H9 (cell line): Measurements from ENCODE around the gene SOX11. TPM values are rescaled to one million over a fixed set of nuclear protein-coding genes. Genes with fewer than 3 reads are reported as not detected.
A peak's percentile ranks its signal among the peaks of the same experiment; 100 is the strongest.

ENCODE experiments used
- DNase-seq: peaks from one replicate; pipeline ENCODE4 v3.0.0-alpha.2; 2017
- H2AFZ ChIP-seq: one replicate; pipeline ENCODE4 v1.6.1; 2013; ENCODE audit warnings: mild to moderate bottlenecking, low read length, control low read depth, moderate library complexity
- H2AK5ac ChIP-seq: 2 replicates; pipeline ENCODE4 v1.6.1; 2013; ENCODE audit warnings: low read length, control low read depth, mixed read lengths; ENCODE audit not compliant: insufficient read length
- H2BK120ac ChIP-seq: one replicate; pipeline ENCODE4 v1.6.1; 2013; ENCODE audit warnings: low read depth, mild to moderate bottlenecking, low read length, control low read depth, inconsistent platforms; ENCODE audit not compliant: poor library complexity, severe bottlenecking
- H2BK12ac ChIP-seq: 2 replicates; pipeline ENCODE4 v1.6.1; 2013; ENCODE audit warnings: low read length, control low read depth, mixed read lengths, low read depth; ENCODE audit not compliant: insufficient read length
- H2BK15ac ChIP-seq: 2 replicates; pipeline ENCODE4 v1.6.1; 2013; ENCODE audit warnings: low read depth, low read length, control low read depth
- H2BK20ac ChIP-seq: one replicate; pipeline ENCODE4 v1.6.1; 2013; ENCODE audit warnings: low read depth, mild to moderate bottlenecking, low read length, control low read depth, inconsistent platforms; ENCODE audit not compliant: poor library complexity, severe bottlenecking
- H2BK5ac ChIP-seq: 2 replicates; pipeline ENCODE4 v1.6.1; 2013; ENCODE audit warnings: low read length, control low read depth, mixed read lengths; ENCODE audit not compliant: insufficient read length
- H3K14ac ChIP-seq: 2 replicates; pipeline ENCODE4 v1.6.1; 2013; ENCODE audit warnings: low read length, control low read depth; ENCODE audit not compliant: insufficient read depth
- H3K18ac ChIP-seq: 2 replicates; pipeline ENCODE4 v1.6.1; 2013; ENCODE audit warnings: low read depth, mild to moderate bottlenecking, mixed read lengths, low read length, control low read depth; ENCODE audit not compliant: insufficient read length
- H3K23ac ChIP-seq: 2 replicates; pipeline ENCODE4 v1.6.1; 2013; ENCODE audit warnings: low read length, control low read depth, mixed read lengths, low read depth; ENCODE audit not compliant: insufficient read length
- H3K23me2 ChIP-seq: 2 replicates; pipeline ENCODE4 v1.6.1; 2013; ENCODE audit warnings: low read depth, mild to moderate bottlenecking, mixed read lengths, low read length, control low read depth; ENCODE audit not compliant: insufficient read length, poor library complexity, severe bottlenecking
- H3K27ac ChIP-seq: 2 replicates; pipeline ENCODE4 v1.5.1; 2013; ENCODE audit warnings: low read length, control low read depth, mixed read lengths, low read depth; ENCODE audit not compliant: insufficient read length
- H3K27me3 ChIP-seq: 2 replicates; pipeline ENCODE4 v1.6.1; 2013; ENCODE audit warnings: low read length, control low read depth, inconsistent platforms; ENCODE audit not compliant: insufficient read depth
- H3K4ac ChIP-seq: 2 replicates; pipeline ENCODE4 v1.6.1; 2013; ENCODE audit warnings: low read depth, mild to moderate bottlenecking, control low read depth, inconsistent platforms, low read length, moderate library complexity
- H3K4me1 ChIP-seq: 2 replicates; pipeline ENCODE4 v1.6.1; 2013; ENCODE audit warnings: low read length, control low read depth, inconsistent platforms; ENCODE audit not compliant: insufficient read depth
- H3K4me2 ChIP-seq: 2 replicates; pipeline ENCODE4 v1.6.1; 2013; ENCODE audit warnings: low read length, control low read depth, mixed read lengths; ENCODE audit not compliant: insufficient read length, insufficient read depth
- H3K56ac ChIP-seq: 2 replicates; pipeline ENCODE4 v1.6.1; 2013; ENCODE audit warnings: low read depth, mild to moderate bottlenecking, mixed read lengths, low read length, control low read depth; ENCODE audit not compliant: insufficient read length
- H3K79me1 ChIP-seq: 2 replicates; pipeline ENCODE4 v1.6.1; 2013; ENCODE audit warnings: low read depth, mild to moderate bottlenecking, moderate library complexity, low read length, control low read depth, inconsistent platforms; ENCODE audit not compliant: insufficient read depth, poor library complexity, severe bottlenecking
- H3K79me2 ChIP-seq: 2 replicates; pipeline ENCODE4 v1.6.1; 2013; ENCODE audit warnings: low read length, control low read depth, inconsistent platforms; ENCODE audit not compliant: insufficient read depth
- H3K9ac ChIP-seq: 2 replicates; pipeline ENCODE4 v1.6.1; 2013; ENCODE audit warnings: low read length, control low read depth, mixed read lengths; ENCODE audit not compliant: insufficient read length; ENCODE audit errors: extremely low read depth
- H3K9me3 ChIP-seq: one replicate; pipeline ENCODE4 v1.6.1; 2013; ENCODE audit warnings: low read depth, low read length, inconsistent platforms; ENCODE audit not compliant: control insufficient read depth
- H3T11ph ChIP-seq: one replicate; pipeline ENCODE4 v1.6.1; 2013; ENCODE audit warnings: mild to moderate bottlenecking, low read length, control low read depth, inconsistent platforms
- H4K20me1 ChIP-seq: one replicate; pipeline ENCODE4 v1.6.1; 2013; ENCODE audit not compliant: control insufficient read depth, insufficient read length, insufficient read depth
- H4K5ac ChIP-seq: 2 replicates; pipeline ENCODE4 v1.6.1; 2013; ENCODE audit warnings: low read depth, mild to moderate bottlenecking, mixed read lengths, low read length, control low read depth; ENCODE audit not compliant: insufficient read length
- H4K8ac ChIP-seq: replicated peaks from 2 replicates; pipeline ENCODE4 v1.6.1; 2013; ENCODE audit warnings: low read length, control low read depth, mixed read lengths, low read depth; ENCODE audit not compliant: insufficient read length
- H4K91ac ChIP-seq: 2 replicates; pipeline ENCODE4 v1.6.1; 2013; ENCODE audit warnings: low read depth, mild to moderate bottlenecking, moderate library complexity, mixed read lengths, low read length, control low read depth; ENCODE audit not compliant: insufficient read length
- H3K27ac Mint-ChIP-seq, 3 experiments: 2 replicates in 2 of 3; 3 replicates in 1 of 3; pipeline ENCODE4 v1.8.0; 2020 to 2021; ENCODE audit warnings: mixed read lengths in 3 of 3, mild to moderate bottlenecking in 1 of 3, moderate library complexity in 1 of 3
- H3K27me3 Mint-ChIP-seq: 2 replicates; pipeline ENCODE4 v1.8.0; 2021; ENCODE audit warnings: low read depth, mild to moderate bottlenecking, moderate library complexity, mixed read lengths
- H3K36me3 Mint-ChIP-seq, 3 experiments: 2 replicates in 2 of 3; 3 replicates in 1 of 3; pipeline ENCODE4 v1.8.0; 2020 to 2021; ENCODE audit warnings: low read depth in 3 of 3, mixed read lengths in 3 of 3; ENCODE audit not compliant: insufficient read depth in 1 of 3
- H3K4me1 Mint-ChIP-seq, 2 experiments: 2 replicates each; pipeline ENCODE4 v1.8.0; 2020; ENCODE audit warnings: mixed read lengths in 2 of 2
- H3K4me3 Mint-ChIP-seq, 2 experiments: 2 replicates in 1 of 2; 3 replicates in 1 of 2; pipeline ENCODE4 v1.8.0; 2020 to 2021; ENCODE audit warnings: mild to moderate bottlenecking in 2 of 2, mixed read lengths in 2 of 2, moderate library complexity in 1 of 2
- H3K9me3 Mint-ChIP-seq, 2 experiments: 2 replicates in 1 of 2; 3 replicates in 1 of 2; pipeline ENCODE4 v1.8.0; 2020; ENCODE audit warnings: mild to moderate bottlenecking in 2 of 2, mixed read lengths in 2 of 2, moderate library complexity in 1 of 2
- CTCF ChIP-seq: fragments of 200-600 bp; sonication (generic); conservative IDR thresholded peaks from 3 replicates; pipeline ENCODE4 v1.8.0; 2021; ENCODE audit warnings: antibody characterized with exemption, mild to moderate bottlenecking
- WGBS: extraction: QIAGEN DNeasy Blood & Tissue Kit; methylation state at CpG from one replicate; pipeline ENCODE4 v1.1.7; 2013; ENCODE audit warnings: missing lambda C conversion rate, low lambda C conversion rate, mixed read lengths; ENCODE audit not compliant: insufficient read length; ENCODE audit errors: extremely low coverage; 5-methylcytosine and 5-hydroxymethylcytosine counted together
- total RNA-seq: library from RNA; stranded (reverse); gene quantifications from 2 replicates; pipeline ENCODE4 v1.2.1, GENCODE V29; 2021

Gene SOX11
- total RNA-seq, 1 experiment from 2014 or later: 43.8 TPM

- Histone ChIP-seq H3K27ac (no peak overlapping the region), H2AK5ac (no peak overlapping the region), H3K23ac (no peak overlapping the region), H3K56ac (no peak overlapping the region), H3K4ac (no peak overlapping the region), H3K79me1 (no peaks in the 10 kb centered on the region), H3K14ac (no peak overlapping the region), H4K5ac (no peak overlapping the region), H3K27me3 (no peaks in the 10 kb centered on the region), H2BK20ac (no peak overlapping the region), H3K4me1 (no peaks in the 10 kb centered on the region), H4K91ac (no peak overlapping the region), H4K8ac (no peak overlapping the region), H3K9me3 (no peaks in the 10 kb centered on the region), H2BK5ac (no peak overlapping the region), H3K4me2 (no peak overlapping the region), H2BK12ac (no peak overlapping the region), H2BK120ac (no peak overlapping the region), H2BK15ac (no peak overlapping the region), H3K23me2 (peaks cover 2% of the 10 kb centered on the region), H3T11ph (no peak overlapping the region), H3K18ac (no peak overlapping the region), H2AFZ (no peak overlapping the region), H3K9ac (no peak overlapping the region), H4K20me1 (no peaks in the 10 kb centered on the region), H3K79me2 (no peaks in the 10 kb centered on the region)
- Mint-ChIP-seq H3K4me1 (peaks cover 17 to 21% of the 10 kb centered on the region in 2 experiments), H3K27ac (peak overlapping the region in 1 of 3 experiments; percentile 62; a peak in 1 of 7 replicates), H3K9me3 (no peaks in the 10 kb centered on the region; a peak in 1 of 5 replicates), H3K4me3 (no peak overlapping the region), H3K27me3 (peaks cover 8% of the 10 kb centered on the region), H3K36me3 (peaks cover 0 to 2% (median 0%) of the 10 kb centered on the region in 3 experiments; a peak in 1 of 7 replicates)
- no CpG with 5 or more reads among the region's 8 CpGs for WGBS
- TF ChIP-seq CTCF: no peak
- no peak for DNase-seq
These were observed 23.4 kb upstream of the SOX11 start for GRCh38 chr2:5668682-5669250.
